B cell (primary cell): ENCODE data around the gene IFITM1. TPM values are rescaled to one million over a fixed set of nuclear protein-coding genes. Genes with fewer than 3 reads are reported as not detected.

ENCODE experiments used
- ATAC-seq: fragments of 200-7000 bp; cut with Tn5 transposase; one replicate; pipeline ENCODE4 v1.10.0; 2021; ENCODE audit warnings: low read depth, mild to moderate bottlenecking, moderate number of reproducible peaks, moderate library complexity
- CTCF ChIA-PET: fragments of 350-600 bp; sonication (Branson Sonifier 250); formaldehyde crosslinking; loops from one replicate; lab custom pipeline; 2021; ENCODE audit warnings: antibody characterized with exemption, inconsistent platforms; lab: Charles Lee
- POLR2A ChIA-PET: fragments of 350-600 bp; sonication (Branson Sonifier 250); formaldehyde crosslinking; loops from one replicate; lab custom pipeline; 2021; ENCODE audit warnings: antibody characterized with exemption; lab: Charles Lee
- DNase-seq: peaks from one replicate; pipeline ENCODE4 v3.0.0; 2013
- H2AFZ ChIP-seq: 2 replicates; pipeline ENCODE4 v1.6.1; 2012; ENCODE audit warnings: mild to moderate bottlenecking, low read depth, low read length; ENCODE audit not compliant: insufficient read depth, poor library complexity, severe bottlenecking
- H3K27ac ChIP-seq, 2 donors: 1 replicate in 1 of 2; 2 replicates in 1 of 2; pipeline ENCODE4 v1.5.1; 2012 to 2013; ENCODE audit warnings: low read length in 2 of 2, mild to moderate bottlenecking in 2 of 2, moderate library complexity in 1 of 2
- H3K27me3 ChIP-seq, 4 experiments: fragments of 200-600 bp in 1 of 4; sonication (generic) in 1 of 4; replicated peaks in 1 of 4; 1 replicate in 2 of 4; 2 replicates in 2 of 4; pipeline versions ENCODE4 v1.6.1 to v1.7.0; 2013 to 2016; ENCODE audit warnings: low read length in 3 of 4, mild to moderate bottlenecking in 2 of 4, mixed read lengths in 1 of 4, moderate library complexity in 1 of 4; ENCODE audit not compliant: insufficient read depth in 4 of 4, control insufficient read depth in 3 of 4; ENCODE audit errors: control extremely low read depth in 1 of 4
- H3K36me3 ChIP-seq, 2 experiments: replicated peaks in 1 of 2; 1 replicate in 1 of 2; 2 replicates in 1 of 2; pipeline versions ENCODE4 v1.6.1 to v1.7.1; 2013; ENCODE audit warnings: low read length in 1 of 2; ENCODE audit not compliant: insufficient read depth in 2 of 2, control insufficient read depth in 1 of 2; ENCODE audit errors: control extremely low read depth in 1 of 2, extremely low read depth in 1 of 2
- H3K4me1 ChIP-seq, 2 donors: fragments of 200-600 bp in 1 of 2; sonication (generic) in 1 of 2; 1 replicate in 1 of 2; 2 replicates in 1 of 2; pipeline versions ENCODE4 v1.5.1 to v1.6.1; 2013 to 2017; ENCODE audit warnings: low read length in 2 of 2; ENCODE audit not compliant: control insufficient read depth in 2 of 2, insufficient read depth in 2 of 2
- H3K4me2 ChIP-seq: replicated peaks from 2 replicates; pipeline ENCODE3; 2012; ENCODE audit warnings: mild to moderate bottlenecking, low read depth, low read length; ENCODE audit not compliant: poor library complexity, severe bottlenecking
- H3K4me3 ChIP-seq, 5 experiments: fragments of 200-600 bp in 1 of 5; sonication (generic) in 1 of 5; 1 replicate in 3 of 5; 2 replicates in 2 of 5; pipeline versions ENCODE4 v1.5.1 to v1.7.0; 2011 to 2016; ENCODE audit warnings: low read length in 4 of 5, mild to moderate bottlenecking in 4 of 5, low read depth in 2 of 5, control low read depth in 1 of 5, moderate library complexity in 1 of 5; ENCODE audit not compliant: insufficient read depth in 1 of 5; ENCODE audit errors: control extremely low read depth in 1 of 5, extremely low read depth in 1 of 5
- H3K79me2 ChIP-seq: fragments of 200-600 bp; sonication (generic); one replicate; pipeline ENCODE4 v1.6.0; 2016; ENCODE audit warnings: low read length; ENCODE audit not compliant: control insufficient read depth, insufficient read depth
- H3K9ac ChIP-seq: fragments of 200-600 bp; sonication (generic); 2 replicates; pipeline ENCODE4 v1.6.1; 2017; ENCODE audit warnings: mild to moderate bottlenecking, low read length, moderate library complexity
- H3K9me3 ChIP-seq, 3 donors: one replicate each; pipeline versions ENCODE4 v1.6.1 to v1.7.1; 2013; ENCODE audit warnings: low read length in 2 of 3; ENCODE audit not compliant: control insufficient read depth in 2 of 3, insufficient read depth in 1 of 3; ENCODE audit errors: control extremely low read depth in 1 of 3
- H4K20me1 ChIP-seq: 2 replicates; pipeline ENCODE4 v1.6.0; 2012; ENCODE audit warnings: mild to moderate bottlenecking, low read length; ENCODE audit not compliant: insufficient read depth, control insufficient read depth, poor library complexity, severe bottlenecking
- H3K27ac Mint-ChIP-seq: one replicate; pipeline ENCODE4 v1.8.0; 2021; ENCODE audit warnings: mixed read lengths
- H3K27me3 Mint-ChIP-seq: one replicate; pipeline ENCODE4 v1.8.0; 2021; ENCODE audit warnings: mixed read lengths
- H3K4me1 Mint-ChIP-seq: one replicate; pipeline ENCODE4 v1.8.0; 2021; ENCODE audit warnings: mixed read lengths
- H3K4me3 Mint-ChIP-seq: one replicate; pipeline ENCODE4 v1.8.0; 2021; ENCODE audit warnings: mixed read lengths
- H3K9me3 Mint-ChIP-seq: one replicate; pipeline ENCODE4 v1.8.0; 2022; ENCODE audit warnings: mixed read lengths; ENCODE audit not compliant: insufficient read depth
- CTCF ChIP-seq: fragments of 200-600 bp; IDR thresholded peaks from one replicate; pipeline ENCODE4 v1.8.0; 2022; ENCODE audit warnings: antibody characterized with exemption, mild to moderate bottlenecking
- EZH2 ChIP-seq: IDR thresholded peaks from 2 replicates; pipeline ENCODE4 v1.6.1; 2012; ENCODE audit warnings: borderline replicate concordance, low read depth, mild to moderate bottlenecking, moderate library complexity, low read length; ENCODE audit not compliant: insufficient read depth, poor library complexity, severe bottlenecking
- WGBS: methylation state at CpG from one replicate; pipeline ENCODE4 v1.1.5; 2013; ENCODE audit warnings: missing lambda C conversion rate; ENCODE audit not compliant: insufficient coverage; 5-methylcytosine and 5-hydroxymethylcytosine counted together
- intact Hi-C: fragments of 100-400 bp; cut with micrococcal nuclease; formaldehyde crosslinking; loops from one replicate; pipeline ENCODE4 v1.10.0; 2022
- polyA plus RNA-seq: library from polyadenylated mRNA; depleted of rRNA; stranded (reverse); fragments of >200 nt; gene quantifications from 2 replicates; pipeline ENCODE4 v1.2.3, GENCODE V29; 2012
- total RNA-seq, 2 donors: library from RNA; stranded (reverse); fragments of 120-200 nt in 1 of 2; gene quantifications; 1 replicate in 1 of 2; 2 replicates in 1 of 2; pipeline versions ENCODE4 v1.2.3 to v1.2.4, GENCODE V29; 2013 to 2022

IFITM1 gene
- total and polyA plus RNA-seq, 2 donors (not counting 1 experiment from before 2014, with no cell fraction given): 19.5 to 83.7 TPM

GRCh38 chr11:283405-284104 is 30.3 kb upstream of the IFITM1 start:
- peaks cover 0 to 59% (median 23%) of the 10 kb centered on the region in 4 experiments for H3K27me3 ChIP-seq
- H3K4me3 Mint-ChIP-seq: no peak overlapping the region
- POLR2A ChIA-PET: interaction anchor here (0.7 to 1.1 kb wide), 2 partner anchors 9 to 11 kb away, joined by 4 to 6 read pairs; no protein-coding TSS in a partner anchor
- no peaks in the 10 kb centered on the region for H3K36me3 ChIP-seq
- H3K27me3 Mint-ChIP-seq: peaks cover 35% of the 10 kb centered on the region
- CTCF ChIA-PET: interaction anchor here (3.3 kb wide), 1 partner anchor 33 kb away, joined by 19 read pairs; no protein-coding TSS in a partner anchor
- H3K9ac ChIP-seq: no peak overlapping the region
- DNase-seq: no peak
- WGBS: 93% methylated on average over 11 of the region's 23 CpGs
- peaks cover 39% of the 10 kb centered on the region for H3K4me1 Mint-ChIP-seq
- intact Hi-C loops: no loop called here
- no peak overlapping the region for H3K27ac ChIP-seq
- TF ChIP-seq EZH2: no peak
- no peak for TF ChIP-seq CTCF
- H3K4me2 ChIP-seq: no peak overlapping the region
- no peaks in the 10 kb centered on the region for H3K9me3 Mint-ChIP-seq
- no peak overlapping the region for H3K4me3 ChIP-seq
- peaks cover 0 to 18% (median 0%) of the 10 kb centered on the region in 3 donors for H3K9me3 ChIP-seq
- no peak overlapping the region for H3K27ac Mint-ChIP-seq
- peaks cover 5% of the 10 kb centered on the region for H4K20me1 ChIP-seq
- ATAC-seq: no peak
- H3K79me2 ChIP-seq: peaks cover 6% of the 10 kb centered on the region
- peaks cover 47 to 50% of the 10 kb centered on the region in 2 donors for H3K4me1 ChIP-seq
- H2AFZ ChIP-seq: no peak overlapping the region
